Mucosa of stomach (tissue), 1 donor: ENCODE measurements around the gene TMIGD3.
"Not testable (repeated sequence)": the region's sequence is repeated elsewhere in the genome, so short reads cannot be mapped to it uniquely, and the experiment has no call there.

Experiments used
- H3K27me3 ChIP-seq: one replicate; pipeline ENCODE4 v1.7.0; 2013; ENCODE audit warnings: mild to moderate bottlenecking, low read length; ENCODE audit not compliant: control insufficient read depth, insufficient read depth
- H3K36me3 ChIP-seq: one replicate; pipeline ENCODE4 v1.7.0; 2013; ENCODE audit warnings: low read length; ENCODE audit not compliant: control insufficient read depth, insufficient read depth
- H3K4me1 ChIP-seq: one replicate; pipeline ENCODE4 v1.7.0; 2013; ENCODE audit warnings: mild to moderate bottlenecking, low read length; ENCODE audit not compliant: control insufficient read depth, insufficient read depth
- H3K4me3 ChIP-seq: one replicate; pipeline ENCODE4 v1.7.0; 2013; ENCODE audit warnings: low read length
- H3K9ac ChIP-seq: one replicate; pipeline ENCODE4 v1.7.0; 2013; ENCODE audit warnings: mild to moderate bottlenecking, low read length, moderate library complexity
- H3K9me3 ChIP-seq: one replicate; pipeline ENCODE4 v1.7.0; 2013; ENCODE audit warnings: mild to moderate bottlenecking, low read length, moderate library complexity; ENCODE audit not compliant: control insufficient read depth
- donor health status: Pancreatic carcinoma.

The TMIGD3 gene

GRCh38 chr1:111503585-111504060, at the start of gene TMIGD3, which contains the start of gene ADORA3:
TSS of gene TMIGD3 (minus strand) at chr1:111503633. CDS start at chr1:111503354, 279 bp downstream.
TSS of gene ADORA3 (minus strand) at chr1:111503633. CDS start at chr1:111503354, 279 bp downstream.
- H3K9ac ChIP-seq, result peak within 1 kb of the TSS; percentile 9
- H3K36me3 ChIP-seq, result no peaks in the 10 kb centered on the region
- H3K9me3 ChIP-seq, result no peaks in the 10 kb centered on the region
- peaks cover 15% of the 10 kb centered on the region for H3K4me1 ChIP-seq
- no peak within 1 kb of the TSS for H3K4me3 ChIP-seq
- no peaks in the 10 kb centered on the region for H3K27me3 ChIP-seq

- no peaks in the 10 kb centered on the region for H3K4me1 ChIP-seq
- no peaks in the 10 kb centered on the region for H3K9me3 ChIP-seq
- no peaks in the 10 kb centered on the region for H3K27me3 ChIP-seq
- no peaks in the 10 kb centered on the region for H3K36me3 ChIP-seq
- no peak overlapping the region for H3K4me3 ChIP-seq
- H3K9ac ChIP-seq, result no peak overlapping the region
These were observed 49.8 kb upstream of the TMIGD3 start for GRCh38 chr1:111553196-111553595.

- Histone ChIP-seq H3K9ac (no peak overlapping the region), H3K9me3 (no peaks in the 10 kb centered on the region), H3K27me3 (no peaks in the 10 kb centered on the region), H3K4me3 (no peak overlapping the region), H3K36me3 (no peaks in the 10 kb centered on the region), H3K4me1 (no peaks in the 10 kb centered on the region)
These were observed 49.2 kb upstream of the TMIGD3 start for GRCh38 chr1:111552587-111552986.

- no peaks in the 10 kb centered on the region for H3K27me3 ChIP-seq
- no peaks in the 10 kb centered on the region for H3K36me3 ChIP-seq
- H3K9me3 ChIP-seq, result no peaks in the 10 kb centered on the region
- H3K4me3 ChIP-seq, result no peak overlapping the region
- H3K9ac ChIP-seq, result no peak overlapping the region
- H3K4me1 ChIP-seq, result no peaks in the 10 kb centered on the region
These were observed 48.4 kb upstream of the TMIGD3 start for GRCh38 chr1:111551623-111552411.

GRCh38 chr1:111547786-111548185, 44.4 kb upstream of the TMIGD3 start:
- not testable (repeated sequence) for H3K36me3 ChIP-seq, H3K4me1 ChIP-seq, H3K4me3 ChIP-seq, H3K27me3 ChIP-seq, H3K9ac ChIP-seq, H3K9me3 ChIP-seq

GRCh38 chr1:111542187-111542586, 38.8 kb upstream of the TMIGD3 start:
- H3K27me3 ChIP-seq, result no peaks in the 10 kb centered on the region
- no peaks in the 10 kb centered on the region for H3K36me3 ChIP-seq
- H3K9me3 ChIP-seq, result no peaks in the 10 kb centered on the region
- no peak overlapping the region for H3K4me3 ChIP-seq
- no peaks in the 10 kb centered on the region for H3K4me1 ChIP-seq
- H3K9ac ChIP-seq, result no peak overlapping the region

- H3K36me3 ChIP-seq, result no peaks in the 10 kb centered on the region
- no peak overlapping the region for H3K4me3 ChIP-seq
- H3K9me3 ChIP-seq, result no peaks in the 10 kb centered on the region
- no peaks in the 10 kb centered on the region for H3K4me1 ChIP-seq
- H3K27me3 ChIP-seq, result no peaks in the 10 kb centered on the region
- H3K9ac ChIP-seq, result no peak overlapping the region
These were observed 38.3 kb upstream of the TMIGD3 start for GRCh38 chr1:111541721-111542120.

- Histone ChIP-seq H3K4me1 (no peaks in the 10 kb centered on the region), H3K36me3 (no peaks in the 10 kb centered on the region), H3K9me3 (no peaks in the 10 kb centered on the region), H3K9ac (no peak overlapping the region), H3K4me3 (no peak overlapping the region), H3K27me3 (no peaks in the 10 kb centered on the region)
These were observed 37.5 kb upstream of the TMIGD3 start for GRCh38 chr1:111540928-111541327.

- H3K36me3 ChIP-seq, result no peaks in the 10 kb centered on the region
- H3K27me3 ChIP-seq, result no peaks in the 10 kb centered on the region
- no peaks in the 10 kb centered on the region for H3K4me1 ChIP-seq
- no peak overlapping the region for H3K9ac ChIP-seq
- no peaks in the 10 kb centered on the region for H3K9me3 ChIP-seq
- H3K4me3 ChIP-seq, result no peak overlapping the region
These were observed 35.1 kb upstream of the TMIGD3 start for GRCh38 chr1:111538343-111539025.

GRCh38 chr1:111535256-111536191, 32.1 kb upstream of the TMIGD3 start:
- Histone ChIP-seq H3K9ac (no peak overlapping the region), H3K27me3 (no peaks in the 10 kb centered on the region), H3K4me3 (no peak overlapping the region), H3K36me3 (no peaks in the 10 kb centered on the region), H3K9me3 (no peaks in the 10 kb centered on the region), H3K4me1 (no peaks in the 10 kb centered on the region)

GRCh38 chr1:111520053-111520452, 16.6 kb upstream of the TMIGD3 start:
- H3K36me3 ChIP-seq, result no peaks in the 10 kb centered on the region
- no peak overlapping the region for H3K9ac ChIP-seq
- peaks cover 9% of the 10 kb centered on the region for H3K27me3 ChIP-seq
- no peaks in the 10 kb centered on the region for H3K9me3 ChIP-seq
- peaks cover 11% of the 10 kb centered on the region for H3K4me1 ChIP-seq
- no peak overlapping the region for H3K4me3 ChIP-seq
